Peyer's patch (tissue), 4 donors: ENCODE measurements around the gene COL9A3.

ENCODE experiments used
- CTCF ChIP-seq, 6 experiments: fragments of 450-650 bp in 4 of 6; fragments of 200-600 bp in 2 of 6; sonication (generic) in 1 of 6; IDR thresholded peaks; one replicate each; pipeline ENCODE4 v1.5.1; 2017 to 2019; ENCODE audit warnings: antibody characterized with exemption in 6 of 6, mild to moderate bottlenecking in 3 of 6, moderate library complexity in 1 of 6
- POLR2A ChIP-seq, 2 donors: fragments of 450-650 bp; IDR thresholded peaks; one replicate each; pipeline ENCODE4 v1.5.1; 2017; ENCODE audit warnings: antibody characterized with exemption in 2 of 2, mild to moderate bottlenecking in 2 of 2, moderate library complexity in 2 of 2

GRCh38 chr20:62792182-62792939, 24.5 kb upstream of the COL9A3 start:
- TF ChIP-seq CTCF (IDR thresholded peaks at IDR 0.05): no peak
- no peak for TF ChIP-seq POLR2A (IDR thresholded peaks at IDR 0.05)
